SH-SY5Y (cell line): Measurements from ENCODE around the gene SPPL2C.

Experiments
- GATA2 ChIP-seq: IDR thresholded peaks from 2 replicates; pipeline ENCODE4 v1.6.1; 2011; ENCODE audit warnings: mild to moderate bottlenecking, low read depth, low read length
- GATA3 ChIP-seq: IDR thresholded peaks from 2 replicates; pipeline ENCODE4 v1.6.1; 2011; ENCODE audit warnings: low read depth, mild to moderate bottlenecking, low read length, moderate library complexity

GRCh38 chr17:45841186-45841585 lies 3.5 kb upstream of the SPPL2C start:
- TF ChIP-seq GATA2 (no peak), GATA3 (no peak)
